Measurements from ENCODE around the gene ALKBH4.
"Not testable (repeated sequence)": the region's sequence is repeated elsewhere in the genome, so short reads cannot be mapped to it uniquely, and the experiment has no call there.

Gene ALKBH4

DNA sequence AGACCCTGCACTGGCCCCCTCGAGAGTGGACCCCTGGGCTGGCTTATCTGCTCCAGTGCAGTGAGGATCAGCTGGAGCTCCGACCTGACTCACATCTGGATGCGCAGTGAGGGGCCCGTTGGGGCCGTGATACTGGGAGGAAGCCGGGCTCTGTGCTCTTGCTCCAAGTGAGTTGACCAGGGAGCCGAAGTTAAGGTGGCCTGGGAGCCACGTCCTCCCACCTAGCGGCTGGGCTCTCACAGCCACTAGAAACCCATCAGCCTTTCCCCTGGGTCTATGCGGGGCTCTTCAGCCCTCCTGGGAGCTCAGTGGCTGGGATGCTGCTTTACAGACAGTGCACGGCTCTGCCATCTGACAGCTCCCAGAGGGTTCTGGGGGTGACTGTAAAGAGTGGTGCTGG lies 9.1 kb downstream of the ALKBH4 start:
- DNase-seq (ENCODE audit: low read depth in 2 of 2) = no peak

DNA sequence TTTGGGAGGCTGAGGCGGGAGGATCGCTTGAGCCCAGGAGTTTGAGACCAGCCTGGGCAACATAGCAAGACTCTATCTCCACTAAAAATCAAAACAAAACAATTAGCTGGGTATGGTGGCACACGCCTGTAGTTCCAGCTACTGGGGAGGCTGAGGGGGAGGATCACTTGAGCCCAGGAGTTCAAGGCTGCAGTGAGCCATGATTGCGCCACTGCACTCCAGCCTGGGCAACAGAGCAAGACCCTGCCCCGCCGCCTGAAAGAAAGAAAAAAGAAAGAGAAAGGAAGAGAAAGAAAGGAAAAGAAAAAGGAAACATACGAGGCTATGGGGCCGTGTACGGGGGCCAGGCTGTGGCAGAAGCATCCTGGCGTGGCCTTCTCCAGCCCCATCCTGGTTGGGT lies 9.7 kb downstream of the ALKBH4 start:
- not testable (repeated sequence) for DNase-seq (ENCODE audit: low read depth in 2 of 2)

DNA sequence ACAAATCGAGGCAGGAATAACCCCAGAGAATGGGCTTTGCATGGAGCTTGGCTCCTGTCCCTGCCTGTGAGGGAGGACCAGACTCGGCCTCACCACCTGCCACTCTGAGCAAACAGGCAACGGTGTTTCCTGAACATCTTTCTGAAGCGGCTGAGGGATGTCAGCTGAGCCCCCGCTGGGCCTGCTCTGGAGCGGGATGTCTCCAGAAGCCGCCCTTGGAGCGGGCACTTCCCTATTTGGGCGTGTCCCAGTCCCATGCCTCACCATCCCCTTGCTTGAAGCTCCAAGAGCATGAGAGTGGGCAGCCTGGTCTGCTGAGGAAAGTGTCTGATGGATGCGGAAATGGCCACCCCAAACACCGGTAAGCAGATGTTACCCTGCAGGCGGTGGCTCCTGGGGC lies 10.2 kb downstream of the ALKBH4 start:
- DNase-seq (ENCODE audit: low read depth in 2 of 2) = no peak

DNA sequence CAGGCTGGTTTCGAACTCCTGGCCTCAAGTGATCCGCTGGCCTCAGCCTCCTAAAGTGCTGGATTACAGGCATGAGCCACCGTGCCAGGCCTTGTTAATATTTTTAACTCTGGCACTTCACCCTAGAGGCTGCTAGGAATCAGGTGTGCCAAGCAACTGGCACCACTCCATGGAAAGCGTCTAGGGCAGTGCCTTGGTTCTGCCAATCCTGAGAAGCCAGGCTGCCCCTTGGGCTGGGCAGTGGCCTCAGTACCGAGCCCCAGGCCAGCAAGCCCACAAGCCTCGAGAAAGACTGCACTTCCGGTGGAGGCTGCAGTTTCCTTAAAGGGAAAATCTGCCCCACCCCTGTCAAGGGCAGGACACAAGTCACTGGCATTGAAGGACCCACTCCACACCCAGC lies 11.3 kb downstream of the ALKBH4 start:
- DNase-seq (ENCODE audit: low read depth in 2 of 2) = no peak

DNA sequence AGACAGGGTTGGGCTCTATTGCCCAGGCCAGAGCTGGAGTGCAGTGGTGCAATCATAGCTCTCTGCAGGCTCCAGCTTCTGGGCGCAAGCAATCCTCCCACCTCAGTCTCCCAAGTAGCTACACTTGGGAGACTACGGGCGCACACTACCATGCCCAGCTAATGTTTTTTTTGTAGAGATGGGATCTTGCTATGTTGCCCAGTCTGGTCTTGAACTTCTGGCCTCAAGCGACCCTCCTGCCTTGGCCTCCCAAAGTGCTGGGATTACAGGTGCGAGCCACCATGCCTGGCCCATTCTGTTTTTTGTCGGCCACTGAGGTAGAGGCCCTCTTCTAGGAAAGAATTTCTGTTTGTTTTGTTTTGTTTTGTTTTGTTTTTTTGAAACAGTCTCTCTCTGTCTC lies 12.2 kb downstream of the ALKBH4 start:
- DNase-seq (ENCODE audit: low read depth in 2 of 2) = no peak

DNA sequence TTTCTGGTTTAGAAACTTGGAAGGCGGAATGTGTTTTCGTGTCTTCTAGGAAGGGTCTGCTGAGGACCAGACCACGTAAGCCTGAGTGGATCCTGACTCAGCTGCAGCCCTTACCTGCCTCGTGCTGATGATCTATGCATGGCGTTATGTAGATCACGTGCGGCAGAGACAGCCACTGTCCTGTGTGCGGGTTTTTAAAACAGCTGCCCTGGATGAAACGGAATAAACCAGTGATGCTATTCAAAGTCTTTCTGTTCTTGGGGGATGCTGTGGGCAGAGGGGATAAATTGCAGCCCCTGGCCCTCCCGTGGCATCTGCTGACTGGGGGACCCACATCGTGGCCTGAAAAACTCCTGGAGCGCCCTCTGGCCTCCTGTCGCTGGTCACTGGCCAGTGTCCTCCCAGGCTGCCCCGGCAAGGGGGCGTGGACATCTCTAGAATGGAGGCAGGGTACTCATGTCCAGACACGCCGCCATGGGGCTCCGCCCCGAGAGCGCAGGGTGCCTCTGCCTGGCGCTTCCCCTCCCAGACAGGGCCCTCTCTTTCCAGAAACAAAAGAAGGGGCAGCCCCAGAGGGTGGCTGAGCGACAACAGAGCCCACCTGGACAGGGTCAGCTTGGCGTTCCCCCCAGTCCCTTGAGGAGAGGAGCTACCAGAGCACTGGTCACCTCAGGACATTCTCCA lies 13.2 kb downstream of the ALKBH4 start:
- DNase-seq (ENCODE audit: low read depth in 2 of 2) = no peak

DNA sequence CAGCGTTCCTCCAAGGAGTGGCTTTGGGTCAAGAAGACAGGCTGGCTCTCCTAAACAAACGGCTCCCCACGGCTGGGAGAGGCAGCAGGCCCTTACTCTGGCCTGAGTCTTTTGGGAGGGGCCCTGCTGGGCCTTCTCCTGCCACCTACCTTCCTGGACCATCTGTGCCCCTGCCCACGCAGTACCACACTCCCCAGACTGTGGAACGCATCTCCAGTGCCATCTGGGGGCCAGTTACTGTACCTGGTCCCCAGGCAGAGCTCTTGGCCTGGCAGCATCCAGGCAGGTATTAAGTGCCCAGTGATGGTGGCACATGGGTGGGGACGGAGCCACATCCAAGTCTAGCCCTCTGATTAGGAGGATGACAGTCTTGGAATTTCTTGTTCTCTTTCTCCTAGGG lies 14.4 kb downstream of the ALKBH4 start:
- DNase-seq (ENCODE audit: low read depth in 2 of 2) = peak in 1 of 2 experiments; percentile 22

DNA sequence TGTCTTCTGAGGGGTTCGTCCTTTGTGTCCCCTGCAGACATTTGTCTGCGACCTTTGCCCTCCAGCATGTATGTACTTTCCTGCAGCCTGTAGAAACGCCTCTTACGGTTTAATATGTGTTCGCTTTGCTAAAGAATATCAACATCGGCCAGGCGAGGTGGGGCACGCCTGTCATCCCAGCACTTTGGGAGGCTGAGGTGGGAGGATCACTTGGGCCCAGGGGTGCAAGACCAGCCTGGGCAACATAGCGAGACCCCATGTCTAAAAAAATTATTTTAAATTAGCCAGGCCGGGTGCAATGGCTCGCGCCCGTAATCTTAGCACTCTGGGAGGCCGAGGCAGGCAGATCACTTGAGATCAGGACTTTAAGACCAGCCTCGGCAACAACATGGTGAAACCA lies 15.5 kb downstream of the ALKBH4 start:
- no peak for DNase-seq (ENCODE audit: low read depth in 2 of 2)

DNA sequence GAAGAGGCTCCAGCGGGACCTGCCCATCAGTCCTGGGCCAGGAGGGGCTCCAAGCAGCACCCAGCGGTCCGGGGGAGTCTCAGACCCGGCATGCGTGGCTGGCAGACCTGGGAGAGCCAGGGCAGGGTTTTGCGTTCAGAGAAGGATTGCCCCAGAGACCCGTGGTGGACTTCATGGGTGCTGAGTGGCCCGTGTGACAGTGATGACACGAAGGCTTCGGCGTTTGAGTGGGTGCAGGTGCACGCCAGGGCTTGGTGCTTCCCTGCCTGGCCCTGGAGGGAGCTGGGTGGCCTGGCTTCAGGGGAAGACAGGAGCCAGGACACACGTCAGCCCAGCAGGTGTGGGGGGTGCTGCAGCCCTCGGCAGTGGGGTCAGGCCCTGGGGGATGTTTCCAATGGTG lies 17.4 kb downstream of the ALKBH4 start:
- DNase-seq (ENCODE audit: low read depth in 2 of 2) = no peak

DNA sequence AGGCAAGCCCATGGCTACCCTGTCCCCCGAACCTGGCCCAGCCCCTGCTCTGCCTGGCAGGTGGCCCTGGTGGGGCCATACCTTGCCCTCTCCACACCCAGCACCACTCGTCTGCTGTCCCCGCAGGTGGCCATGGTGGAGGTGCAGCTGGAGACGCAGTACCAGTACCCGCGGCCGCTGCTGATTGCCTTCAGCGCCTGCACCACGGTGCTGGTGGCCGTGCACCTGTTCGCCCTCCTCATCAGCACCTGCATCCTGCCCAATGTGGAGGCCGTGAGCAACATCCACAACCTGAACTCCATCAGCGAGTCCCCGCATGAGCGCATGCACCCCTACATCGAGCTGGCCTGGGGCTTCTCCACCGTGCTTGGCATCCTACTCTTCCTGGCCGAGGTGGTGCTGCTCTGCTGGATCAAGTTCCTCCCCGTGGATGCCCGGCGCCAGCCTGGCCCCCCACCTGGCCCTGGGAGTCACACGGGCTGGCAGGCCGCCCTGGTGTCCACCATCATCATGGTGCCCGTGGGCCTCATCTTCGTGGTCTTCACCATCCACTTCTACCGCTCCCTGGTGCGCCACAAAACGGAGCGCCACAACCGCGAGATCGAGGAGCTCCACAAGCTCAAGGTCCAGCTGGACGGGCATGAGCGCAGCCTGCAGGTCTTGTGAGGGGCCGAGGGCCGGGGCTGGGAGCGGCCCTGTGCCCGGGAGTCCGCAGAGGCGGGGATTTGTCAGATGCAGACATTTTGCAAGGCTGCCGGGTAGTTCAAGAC lies 18.1 kb downstream of the ALKBH4 start:
- no peak for DNase-seq (ENCODE audit: low read depth in 2 of 2)

DNA sequence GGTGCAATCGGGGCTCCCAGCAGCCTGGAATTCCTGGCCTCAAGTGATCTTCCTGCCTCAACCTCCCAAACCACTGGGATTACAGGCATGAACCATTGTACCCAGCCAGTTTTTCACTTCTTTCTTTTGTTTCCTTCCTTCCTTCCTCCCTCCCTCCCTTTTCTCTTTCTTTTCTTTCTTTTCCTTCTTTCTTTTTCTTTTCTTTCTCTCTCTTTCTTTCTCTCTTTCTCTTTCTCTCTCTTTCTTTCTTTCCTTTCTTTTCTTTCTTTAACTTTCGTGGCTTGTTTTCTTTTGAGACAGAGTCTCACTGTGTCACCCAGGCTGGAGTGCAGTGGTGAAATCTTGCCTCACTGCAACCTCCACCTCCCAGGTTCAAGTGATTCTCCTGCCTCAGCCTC lies 19.0 kb downstream of the ALKBH4 start:
- DNase-seq (ENCODE audit: low read depth in 2 of 2) = no peak

DNA sequence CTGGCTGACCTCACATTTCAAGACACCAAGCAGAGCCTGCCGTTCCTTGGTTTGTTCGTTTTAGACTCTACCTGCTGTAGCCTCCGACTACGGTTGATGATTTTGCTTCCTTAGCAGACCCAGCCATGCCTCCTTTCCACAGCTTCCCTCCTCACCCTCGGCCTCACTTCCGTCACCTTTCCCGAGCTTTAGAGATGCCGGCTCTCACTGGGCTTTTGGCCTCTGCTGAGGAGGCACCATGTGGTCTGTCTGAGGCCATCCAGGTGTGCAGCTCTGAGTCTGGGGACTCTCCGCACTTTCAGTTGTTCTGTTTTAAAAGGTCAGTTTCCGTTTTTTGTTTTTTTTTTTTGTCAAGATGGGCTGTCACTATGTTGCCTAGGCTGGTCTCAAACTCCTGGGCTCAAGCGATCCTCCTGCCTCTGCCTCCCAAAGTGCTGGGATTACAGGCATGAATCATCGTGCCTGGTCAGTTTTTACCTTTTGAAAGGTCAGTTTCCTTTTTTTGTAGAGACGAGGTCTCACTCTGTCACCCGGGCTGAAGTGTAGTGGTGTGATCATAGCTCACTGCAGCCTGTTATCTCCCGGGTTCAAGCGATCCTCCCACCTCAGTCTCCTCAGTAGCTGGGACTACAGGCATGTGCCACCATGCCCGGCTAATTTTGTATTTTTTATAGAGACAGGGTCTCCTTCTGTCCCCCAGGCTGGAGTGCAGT lies 19.5 kb downstream of the ALKBH4 start:
- no peak for DNase-seq (ENCODE audit: low read depth in 2 of 2)

DNA sequence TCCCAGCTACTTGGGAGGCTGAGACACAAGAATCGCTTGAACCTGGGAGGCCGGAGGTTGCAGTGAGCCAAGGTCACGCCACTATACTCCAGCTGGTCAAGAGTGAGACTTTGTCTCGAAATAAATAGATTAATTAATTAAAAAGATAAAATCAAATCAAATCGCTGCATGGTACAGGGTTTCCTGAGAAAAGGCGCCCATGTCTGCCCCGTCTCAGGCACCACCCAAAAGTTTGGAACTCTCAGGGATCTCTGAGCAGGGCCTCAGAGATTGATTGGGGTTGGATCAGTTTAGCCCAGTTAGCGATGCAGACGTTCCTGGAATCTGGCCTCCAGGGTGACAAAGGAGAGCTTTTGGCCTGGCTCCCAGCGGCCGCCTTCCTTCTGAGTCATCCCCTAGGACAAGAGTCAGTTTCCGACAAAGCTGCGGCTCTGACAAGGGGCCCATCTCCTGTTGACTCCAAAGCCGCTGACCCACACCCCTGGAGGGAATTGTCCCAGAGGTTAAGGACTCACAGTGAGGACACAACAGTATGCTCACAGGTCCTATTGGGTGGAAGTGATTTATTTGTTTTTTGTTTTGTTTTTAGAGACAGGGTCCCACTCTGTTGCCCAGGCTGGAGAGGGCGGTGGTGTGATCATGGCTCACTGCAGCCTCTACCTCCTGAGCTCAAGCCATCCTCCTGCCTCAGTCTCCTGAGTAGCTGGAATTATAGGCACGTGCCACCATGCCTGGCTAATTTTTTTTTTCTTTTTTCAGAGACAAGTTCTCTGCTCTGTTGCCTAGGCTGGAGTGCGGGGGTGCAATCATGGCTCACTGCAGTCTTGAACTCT lies 24.5 kb downstream of the ALKBH4 start:
- DNase-seq (ENCODE audit: low read depth in 2 of 2) = no peak

DNA sequence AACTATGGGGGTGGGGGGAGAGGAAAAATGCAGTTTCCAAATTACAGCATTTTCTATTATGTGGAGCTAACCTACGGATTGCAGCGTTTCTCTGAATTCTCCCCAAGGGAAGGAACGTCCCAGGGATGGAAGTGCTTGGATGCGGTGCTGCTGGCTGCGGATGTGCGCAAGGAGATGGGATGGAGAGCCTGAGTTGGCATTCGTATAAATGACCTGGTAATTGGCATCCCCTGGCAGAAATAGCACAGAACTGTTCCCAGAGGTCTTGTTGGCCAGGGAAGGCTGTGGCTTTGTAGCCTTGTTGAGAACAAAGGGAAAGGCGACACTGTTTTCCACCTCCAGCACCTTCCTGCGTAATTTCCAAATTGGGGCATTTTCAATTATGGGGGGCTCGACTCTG lies 28.5 kb downstream of the ALKBH4 start:
- no peak for DNase-seq (ENCODE audit: low read depth in 2 of 2)

DNA sequence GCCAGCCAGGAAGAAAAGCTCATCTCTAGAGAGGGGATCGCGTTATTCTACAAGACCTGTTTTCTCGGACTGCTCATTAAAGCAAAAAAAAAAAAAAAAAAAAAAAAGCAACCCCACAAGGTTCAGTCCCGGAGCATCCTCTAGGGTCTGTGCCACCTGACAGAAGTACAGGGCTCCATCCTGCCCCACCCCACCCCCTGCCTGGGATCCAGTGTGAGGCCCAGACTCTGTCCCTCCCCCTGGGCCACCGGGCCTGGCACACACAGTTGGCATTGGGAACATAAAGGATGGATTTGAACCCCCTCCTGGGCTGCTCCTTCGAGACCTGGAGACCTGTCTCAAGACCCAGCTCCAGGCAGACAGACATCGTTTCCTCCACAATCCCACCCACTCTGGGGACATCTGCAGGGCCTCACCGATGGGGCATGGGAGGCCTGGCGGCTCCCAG lies 30.6 kb downstream of the ALKBH4 start:
- DNase-seq (ENCODE audit: low read depth in 2 of 2) = no peak

DNA sequence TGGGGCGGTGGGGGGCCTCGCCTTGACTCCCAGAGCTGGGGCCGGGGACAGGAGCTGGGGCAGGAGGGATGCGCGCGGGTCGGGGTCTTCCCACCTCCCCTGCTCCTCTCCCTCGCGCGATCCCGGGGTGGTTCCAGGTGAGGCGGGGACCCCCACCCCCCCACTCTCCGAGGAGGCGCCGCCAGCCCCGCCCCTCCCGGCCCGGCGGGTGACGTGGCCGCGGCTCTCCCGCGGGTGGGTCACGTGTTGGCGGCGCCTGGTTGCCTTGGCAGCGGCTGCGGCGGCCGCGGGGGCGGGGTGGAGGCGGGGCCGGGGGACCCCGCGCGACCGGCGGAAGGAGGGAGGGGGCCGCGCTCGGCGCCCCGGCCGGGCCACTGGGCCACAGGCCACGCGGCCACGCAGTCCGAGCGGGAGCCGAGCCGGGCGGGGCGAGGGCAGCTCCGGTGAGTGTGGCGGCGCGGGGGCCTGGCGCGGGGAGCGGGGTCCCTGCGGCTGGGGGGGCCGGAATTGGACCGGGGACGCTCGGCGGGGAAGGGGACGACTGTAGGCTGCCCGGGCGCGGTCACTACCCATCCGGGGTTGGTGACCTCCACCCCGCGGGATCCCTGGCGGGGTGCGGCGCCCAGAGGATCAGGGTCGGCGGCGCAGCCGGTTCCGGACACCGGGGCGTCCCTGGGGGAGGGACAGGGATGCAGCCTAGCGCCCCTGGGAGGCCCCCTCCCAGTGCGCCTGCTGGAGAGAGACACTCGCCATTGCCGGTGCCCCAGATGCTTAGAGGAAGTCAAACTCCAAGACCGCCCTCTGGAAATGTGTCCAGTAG lies 31.2 kb downstream of the ALKBH4 start, which contains the start of gene ORAI2:
TSS of gene ORAI2 (plus strand) at position 357 of the 820 bp plus-strand sequence. CDS start 5,382 bp downstream, outside the sequence.
- peak; percentile 61 to 81 for DNase-seq (ENCODE audit: low read depth in 2 of 2)

DNA sequence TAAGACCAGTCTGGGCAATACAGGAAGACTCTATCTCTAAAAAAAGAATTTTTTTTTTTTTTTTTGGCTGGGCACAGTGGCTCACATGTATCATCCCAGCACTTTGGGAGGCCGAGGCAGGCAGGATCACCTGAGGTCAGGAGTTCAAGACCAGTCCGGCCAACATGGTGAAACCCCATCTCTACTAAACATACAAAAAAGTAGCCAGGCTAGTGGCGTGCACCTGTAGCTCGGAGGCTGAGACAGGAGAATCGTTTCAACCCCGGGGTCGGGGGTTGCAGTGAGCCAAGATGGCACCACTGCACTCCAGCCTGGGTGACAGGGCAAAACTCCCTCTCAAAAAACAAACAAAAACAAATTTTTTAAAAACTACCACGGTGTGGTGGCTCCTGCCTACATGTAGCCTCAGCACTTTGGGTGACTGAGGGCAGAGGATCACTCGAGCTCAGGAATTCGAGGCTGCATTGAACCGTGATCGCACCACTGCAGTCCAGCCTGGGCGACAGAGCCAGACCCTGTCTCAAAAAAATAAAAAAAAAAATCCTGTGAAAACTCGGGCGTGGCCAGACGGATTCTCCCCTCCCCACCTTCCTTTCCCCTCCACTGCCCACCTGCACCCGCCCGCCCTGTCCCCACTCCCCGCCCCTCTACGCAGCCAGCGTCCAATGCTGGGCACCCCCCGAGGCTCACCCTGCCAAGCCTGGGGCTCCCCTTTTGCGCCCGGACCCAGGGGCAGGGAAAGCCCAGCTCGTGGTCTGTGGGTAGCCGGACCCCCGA lies 32.0 kb downstream of the ALKBH4 start:
- no peak for DNase-seq (ENCODE audit: low read depth in 2 of 2)

DNA sequence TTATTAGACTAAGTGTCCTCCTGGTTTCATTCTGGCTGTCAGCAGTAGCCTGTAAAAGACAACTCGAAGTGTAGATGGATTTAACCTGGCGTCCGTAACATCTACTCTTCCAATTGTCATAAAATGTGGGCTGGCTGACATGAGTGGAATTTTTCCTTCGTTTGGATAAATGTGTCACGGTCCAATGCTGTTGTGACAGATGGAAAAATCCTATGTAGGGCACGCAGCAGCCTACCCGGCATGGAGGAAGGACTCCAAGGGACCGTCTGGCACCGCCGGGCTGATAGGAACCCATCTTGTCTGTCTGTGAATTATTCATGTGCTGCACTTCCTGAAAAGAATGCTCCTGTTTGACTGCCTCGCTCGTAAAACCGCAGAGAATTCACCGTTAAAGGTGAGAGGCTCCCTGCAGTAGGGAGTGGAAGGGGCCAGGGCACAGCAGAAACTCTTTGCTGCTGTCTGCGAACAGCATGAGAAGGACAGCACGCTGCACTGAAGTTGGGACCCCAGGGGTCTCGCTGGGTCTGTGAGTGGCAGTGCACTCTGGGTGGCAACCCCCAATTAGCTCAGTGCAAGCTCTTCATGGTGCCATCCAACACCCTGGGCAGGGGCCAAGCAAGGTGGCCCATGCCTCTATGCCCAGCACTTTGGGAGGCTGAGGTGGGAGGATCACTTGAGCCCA lies 32.9 kb downstream of the ALKBH4 start:
- DNase-seq (ENCODE audit: low read depth in 2 of 2) = peak; percentile 32 to 41

DNA sequence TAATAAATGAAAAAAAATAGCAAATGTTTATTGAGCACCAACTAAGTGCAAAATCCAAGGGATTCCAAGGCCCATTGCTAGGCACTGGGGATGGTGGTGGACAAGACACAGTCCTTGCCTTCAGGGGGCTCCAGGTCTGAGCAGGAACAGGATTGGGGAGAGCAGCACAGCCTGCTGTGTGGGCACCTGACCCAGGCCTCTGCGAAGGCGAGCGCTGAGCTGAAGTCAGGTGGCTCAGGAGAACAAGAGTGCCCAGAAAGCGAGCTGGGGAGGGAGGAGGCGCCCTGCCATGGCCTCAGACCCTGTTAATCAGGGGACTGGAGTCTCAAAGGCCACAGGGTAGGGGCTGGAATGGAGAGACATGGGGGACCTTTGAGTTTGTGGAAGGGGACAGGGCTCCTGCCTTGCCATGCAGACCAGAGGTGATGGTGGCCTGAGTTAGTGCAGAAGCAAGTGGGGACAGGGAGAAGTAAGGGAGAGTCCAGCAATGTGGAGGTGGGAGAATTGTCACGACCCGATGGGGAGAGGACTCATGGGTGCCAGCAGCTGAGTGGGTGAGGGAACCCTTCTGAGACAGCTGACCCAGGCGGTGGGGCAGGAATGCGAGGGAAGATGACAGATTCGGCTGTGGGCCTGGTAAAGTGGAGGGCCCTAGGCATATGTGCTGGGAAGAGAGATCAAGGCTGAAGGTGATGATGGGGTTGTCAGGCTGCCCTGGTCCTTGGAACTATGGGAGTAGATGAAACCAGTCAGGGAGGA lies 35.3 kb downstream of the ALKBH4 start:
- no peak for DNase-seq (ENCODE audit: low read depth in 2 of 2)
